Astrocyte (in vitro differentiated cells and primary cell): Measurements from ENCODE around the gene UBE2G2. TPM values are rescaled to one million over a fixed set of nuclear protein-coding genes. Genes with fewer than 3 reads are reported as not detected.

Source experiments
- DNase-seq: peaks from one replicate; pipeline ENCODE4 v3.0.0-alpha.2; 2010; ENCODE audit warnings: low read depth
- FAIRE-seq: peaks from 2 replicates; lab custom pipeline; 2011; peaks lifted over from hg19 to GRCh38; lab: Jason Lieb, UNC
- H2AFZ ChIP-seq: 2 replicates; pipeline ENCODE4 v1.6.0; 2012; ENCODE audit warnings: low read depth, low read length, inconsistent platforms
- H3K27ac ChIP-seq: 2 replicates; pipeline ENCODE4 v1.5.1; 2011; ENCODE audit warnings: low read depth, low read length, inconsistent platforms
- H3K27me3 ChIP-seq: 2 replicates; pipeline ENCODE4 v1.6.0; 2011; ENCODE audit warnings: low read length, inconsistent platforms; ENCODE audit not compliant: insufficient read depth
- H3K36me3 ChIP-seq: 2 replicates; pipeline ENCODE4 v1.5.1; 2011; ENCODE audit warnings: low read length, inconsistent platforms; ENCODE audit not compliant: insufficient read depth
- H3K4me1 ChIP-seq: 2 replicates; pipeline ENCODE4 v1.5.1; 2011; ENCODE audit warnings: low read length, inconsistent platforms; ENCODE audit not compliant: insufficient read depth
- H3K4me2 ChIP-seq: 2 replicates; pipeline ENCODE4 v1.6.0; 2012; ENCODE audit warnings: low read length, inconsistent platforms
- H3K4me3 ChIP-seq: 2 replicates; pipeline ENCODE4 v1.5.1; 2011; ENCODE audit warnings: low read depth, mild to moderate bottlenecking, low read length, inconsistent platforms; ENCODE audit not compliant: insufficient read depth
- H3K79me2 ChIP-seq: 2 replicates; pipeline ENCODE4 v1.6.0; 2012; ENCODE audit warnings: mild to moderate bottlenecking, low read length, inconsistent platforms; ENCODE audit not compliant: insufficient read depth
- H3K9ac ChIP-seq: 2 replicates; pipeline ENCODE4 v1.6.0; 2012; ENCODE audit warnings: mild to moderate bottlenecking, low read length, inconsistent platforms
- H3K9me3 ChIP-seq: 2 replicates; pipeline ENCODE4 v1.5.1; 2012; ENCODE audit warnings: low read depth, mild to moderate bottlenecking, low read length, inconsistent platforms; ENCODE audit not compliant: insufficient read depth
- H4K20me1 ChIP-seq: 2 replicates; pipeline ENCODE4 v1.6.0; 2012; ENCODE audit warnings: low read length, inconsistent platforms; ENCODE audit not compliant: insufficient read depth
- H3K27ac Mint-ChIP-seq: one replicate; pipeline ENCODE4 v1.8.0; 2021; ENCODE audit warnings: mild to moderate bottlenecking, mixed read lengths; ENCODE audit not compliant: unreplicated experiment
- H3K27me3 Mint-ChIP-seq: one replicate; pipeline ENCODE4 v1.8.0; 2021; ENCODE audit warnings: low read depth, mixed read lengths; ENCODE audit not compliant: unreplicated experiment
- H3K36me3 Mint-ChIP-seq: one replicate; pipeline ENCODE4 v1.8.0; 2021; ENCODE audit warnings: low read depth, mixed read lengths; ENCODE audit not compliant: unreplicated experiment
- H3K4me1 Mint-ChIP-seq: one replicate; pipeline ENCODE4 v1.8.0; 2021; ENCODE audit warnings: low read depth, mixed read lengths; ENCODE audit not compliant: unreplicated experiment
- H3K4me3 Mint-ChIP-seq: one replicate; pipeline ENCODE4 v1.8.0; 2021; ENCODE audit warnings: mild to moderate bottlenecking, moderate library complexity, mixed read lengths; ENCODE audit not compliant: unreplicated experiment
- H3K9me3 Mint-ChIP-seq: one replicate; pipeline ENCODE4 v1.8.0; 2021; ENCODE audit warnings: mild to moderate bottlenecking, mixed read lengths; ENCODE audit not compliant: unreplicated experiment
- CTCF ChIP-seq: IDR thresholded peaks from 2 replicates; pipeline ENCODE4 v1.5.1; 2011; ENCODE audit warnings: low read depth, mild to moderate bottlenecking, inconsistent platforms, low read length, moderate library complexity; ENCODE audit not compliant: insufficient read depth
- EZH2 ChIP-seq: IDR thresholded peaks from 2 replicates; pipeline ENCODE4 v1.6.1; 2012; ENCODE audit warnings: mild to moderate bottlenecking, low read length, inconsistent platforms; ENCODE audit not compliant: insufficient read depth
- total RNA-seq: library from RNA; stranded (reverse); gene quantifications from 2 replicates; pipeline ENCODE4 v1.2.1, GENCODE V29; 2021

UBE2G2 gene
- total RNA-seq, 1 donor from 2014 or later = 74.5 TPM

- H4K20me1 ChIP-seq = no peaks in the 10 kb centered on the region
- H3K27me3 Mint-ChIP-seq = peaks cover 42% of the 10 kb centered on the region
- no peaks in the 10 kb centered on the region for H3K36me3 ChIP-seq
- H3K9ac ChIP-seq = no peak overlapping the region
- FAIRE-seq (no peak), DNase-seq (no peak)
- no peak overlapping the region for H3K4me3 Mint-ChIP-seq
- H3K4me1 Mint-ChIP-seq = peaks cover 8% of the 10 kb centered on the region
- H3K79me2 ChIP-seq = no peaks in the 10 kb centered on the region
- no peaks in the 10 kb centered on the region for H3K4me1 ChIP-seq
- peaks cover 2% of the 10 kb centered on the region for H3K36me3 Mint-ChIP-seq
- H3K4me2 ChIP-seq = no peak overlapping the region
- TF ChIP-seq CTCF (no peak), EZH2 (no peak)
- H3K27ac ChIP-seq = no peak overlapping the region
- no peak overlapping the region for H3K4me3 ChIP-seq
- no peak overlapping the region for H3K27ac Mint-ChIP-seq
- peaks cover 3% of the 10 kb centered on the region for H3K9me3 Mint-ChIP-seq
- no peak overlapping the region for H2AFZ ChIP-seq
- no peaks in the 10 kb centered on the region for H3K9me3 ChIP-seq
- no peaks in the 10 kb centered on the region for H3K27me3 ChIP-seq
Measured at GRCh38 chr21:44835647-44835973, 34.0 kb upstream of the UBE2G2 start.

DNA sequence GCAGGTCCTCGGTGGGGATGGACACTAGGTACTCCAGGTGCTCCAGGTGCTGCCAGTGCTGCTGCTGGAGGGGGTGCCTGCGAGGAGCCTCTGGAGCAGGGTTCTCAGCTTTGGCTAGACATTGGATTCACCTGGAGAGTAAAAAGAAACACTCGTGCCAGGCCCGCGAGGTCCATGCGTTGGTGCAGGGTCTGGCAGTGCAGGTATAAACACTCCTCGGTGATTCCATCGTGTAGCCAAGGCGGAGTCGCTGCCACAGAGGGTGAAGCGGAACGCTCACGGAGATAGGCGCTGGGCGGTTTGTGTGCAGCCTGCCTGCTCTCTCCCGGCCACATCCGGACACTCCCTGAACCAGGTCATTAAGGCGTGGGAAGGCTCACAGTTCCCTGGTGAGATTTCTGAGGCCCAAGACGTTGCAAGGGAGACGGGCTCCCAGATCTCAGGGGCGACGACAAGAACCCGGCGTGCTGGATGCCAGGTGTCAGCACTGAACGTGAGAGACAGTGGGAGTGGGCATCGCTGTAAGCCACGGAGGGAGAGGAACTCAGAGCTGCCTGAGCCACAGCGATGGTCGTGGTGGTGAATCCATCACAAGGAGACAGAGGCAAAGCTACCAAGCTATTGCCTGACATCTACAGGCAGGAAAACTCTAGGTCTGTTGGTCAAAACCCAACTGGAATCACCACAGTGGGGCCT is 33.5 kb upstream of the UBE2G2 start:
- no peak for DNase-seq
- H3K27me3 ChIP-seq = no peaks in the 10 kb centered on the region
- H3K9me3 ChIP-seq = no peaks in the 10 kb centered on the region
- Mint-ChIP-seq H3K36me3 (peaks cover 2% of the 10 kb centered on the region), H3K9me3 (peaks cover 3% of the 10 kb centered on the region), H3K27me3 (peaks cover 40% of the 10 kb centered on the region), H3K27ac (no peak overlapping the region), H3K4me1 (peaks cover 8% of the 10 kb centered on the region), H3K4me3 (no peak overlapping the region)
- H3K9ac ChIP-seq = no peak overlapping the region
- no peak overlapping the region for H3K27ac ChIP-seq
- H3K4me3 ChIP-seq = no peak overlapping the region
- H2AFZ ChIP-seq = no peak overlapping the region
- FAIRE-seq = no peak
- no peaks in the 10 kb centered on the region for H3K4me1 ChIP-seq
- no peak overlapping the region for H3K4me2 ChIP-seq
- TF ChIP-seq CTCF (no peak), EZH2 (no peak)
- no peaks in the 10 kb centered on the region for H4K20me1 ChIP-seq
- no peaks in the 10 kb centered on the region for H3K79me2 ChIP-seq
- no peaks in the 10 kb centered on the region for H3K36me3 ChIP-seq

- H3K4me1 Mint-ChIP-seq = peaks cover 8% of the 10 kb centered on the region
- Histone ChIP-seq H3K4me2 (no peak overlapping the region), H3K4me3 (no peak overlapping the region), H2AFZ (no peak overlapping the region), H3K9ac (no peak overlapping the region), H3K27me3 (peaks cover under 1% of the 10 kb centered on the region), H3K4me1 (no peaks in the 10 kb centered on the region), H3K9me3 (peaks cover 4% of the 10 kb centered on the region), H3K27ac (no peak overlapping the region), H3K79me2 (no peaks in the 10 kb centered on the region), H4K20me1 (no peaks in the 10 kb centered on the region), H3K36me3 (no peaks in the 10 kb centered on the region)
- peaks cover 10% of the 10 kb centered on the region for H3K9me3 Mint-ChIP-seq
- H3K4me3 Mint-ChIP-seq = no peak overlapping the region
- FAIRE-seq (no peak), DNase-seq (no peak)
- H3K36me3 Mint-ChIP-seq = peaks cover 7% of the 10 kb centered on the region
- TF ChIP-seq CTCF = no peak
- no peak for TF ChIP-seq EZH2
- H3K27me3 Mint-ChIP-seq = peaks cover 45% of the 10 kb centered on the region
- no peak overlapping the region for H3K27ac Mint-ChIP-seq
Measured at GRCh38 chr21:44834231-44834950, 32.8 kb upstream of the UBE2G2 start.
